Natural killer cell (primary cell): Measurements from ENCODE around the gene CTSH. TPM values are rescaled to one million over a fixed set of nuclear protein-coding genes. Genes with fewer than 3 reads are reported as not detected.
"Not testable (repeated sequence)": the region's sequence is repeated elsewhere in the genome, so short reads cannot be mapped to it uniquely, and the experiment has no call there.

Source experiments
- ATAC-seq, 3 donors: fragments of 150-1000 bp in 2 of 3; fragments of 200-7000 bp in 1 of 3; cut with Tn5 transposase; 1 replicate in 1 of 3; 2 replicates in 2 of 3; pipeline ENCODE4 v1.10.0; 2021; ENCODE audit warnings: mild to moderate bottlenecking in 2 of 3, moderate library complexity in 2 of 3
- DNase-seq, 2 donors: peaks; one replicate each; pipeline versions ENCODE4 v3.0.0 to v3.0.0-alpha.2; 2013 to 2021; ENCODE audit warnings: mixed read lengths in 1 of 2
- H3K27ac ChIP-seq: one replicate; pipeline ENCODE4 v1.5.1; 2013; ENCODE audit warnings: mild to moderate bottlenecking, low read length
- H3K27me3 ChIP-seq: one replicate; pipeline ENCODE4 v1.6.1; 2013; ENCODE audit warnings: low read length; ENCODE audit not compliant: control insufficient read depth, insufficient read depth
- H3K36me3 ChIP-seq: one replicate; pipeline ENCODE4 v1.6.1; 2013; ENCODE audit warnings: low read length; ENCODE audit not compliant: control insufficient read depth, insufficient read depth
- H3K4me1 ChIP-seq: one replicate; pipeline ENCODE4 v1.6.1; 2013; ENCODE audit warnings: low read length; ENCODE audit not compliant: control insufficient read depth, insufficient read depth
- H3K4me3 ChIP-seq: one replicate; pipeline ENCODE4 v1.5.1; 2013; ENCODE audit warnings: low read length
- H3K9me3 ChIP-seq: one replicate; pipeline ENCODE4 v1.6.1; 2013; ENCODE audit warnings: low read length; ENCODE audit not compliant: control insufficient read depth, insufficient read depth
- H3K27ac Mint-ChIP-seq, 2 donors: one replicate each; pipeline ENCODE4 v1.8.0; 2022; ENCODE audit warnings: mild to moderate bottlenecking in 2 of 2, mixed read lengths in 2 of 2, moderate library complexity in 1 of 2
- H3K27me3 Mint-ChIP-seq, 2 donors: one replicate each; pipeline ENCODE4 v1.8.0; 2022; ENCODE audit warnings: low read depth in 2 of 2, mixed read lengths in 2 of 2
- H3K36me3 Mint-ChIP-seq: one replicate; pipeline ENCODE4 v1.8.0; 2022; ENCODE audit warnings: mixed read lengths
- H3K4me1 Mint-ChIP-seq, 2 donors: one replicate each; pipeline ENCODE4 v1.8.0; 2022; ENCODE audit warnings: mixed read lengths in 2 of 2
- H3K4me3 Mint-ChIP-seq: one replicate; pipeline ENCODE4 v1.8.0; 2022; ENCODE audit warnings: mild to moderate bottlenecking, moderate library complexity, mixed read lengths
- H3K9me3 Mint-ChIP-seq, 2 donors: one replicate each; pipeline ENCODE4 v1.8.0; 2022; ENCODE audit warnings: mixed read lengths in 2 of 2
- WGBS: methylation state at CpG from one replicate; pipeline ENCODE4 v1.1.7; 2013; ENCODE audit warnings: missing lambda C conversion rate; ENCODE audit not compliant: insufficient coverage; 5-methylcytosine and 5-hydroxymethylcytosine counted together
- intact Hi-C: fragments of 100-400 bp; cut with micrococcal nuclease; formaldehyde crosslinking; loops from one replicate; pipeline ENCODE4 v1.14.2; 2022
- total RNA-seq, 4 donors: library from RNA; stranded (reverse); fragments of 120-200 nt in 1 of 4; gene quantifications; one replicate each; pipeline versions ENCODE4 v1.2.3 to v1.2.4, GENCODE V29; 2013 to 2022
- TF ChIP-seq, protein P1 (sequence below): fragments of 200-600 bp; IDR thresholded peaks from one replicate; pipeline ENCODE4 v1.8.0; 2022; ENCODE audit warnings: antibody characterized with exemption

Gene CTSH
- total RNA-seq, 3 donors from 2014 or later (not counting 1 experiment from before 2014, with no cell fraction given) = 8.8 to 18.1 (median 9.7) TPM

DNA sequence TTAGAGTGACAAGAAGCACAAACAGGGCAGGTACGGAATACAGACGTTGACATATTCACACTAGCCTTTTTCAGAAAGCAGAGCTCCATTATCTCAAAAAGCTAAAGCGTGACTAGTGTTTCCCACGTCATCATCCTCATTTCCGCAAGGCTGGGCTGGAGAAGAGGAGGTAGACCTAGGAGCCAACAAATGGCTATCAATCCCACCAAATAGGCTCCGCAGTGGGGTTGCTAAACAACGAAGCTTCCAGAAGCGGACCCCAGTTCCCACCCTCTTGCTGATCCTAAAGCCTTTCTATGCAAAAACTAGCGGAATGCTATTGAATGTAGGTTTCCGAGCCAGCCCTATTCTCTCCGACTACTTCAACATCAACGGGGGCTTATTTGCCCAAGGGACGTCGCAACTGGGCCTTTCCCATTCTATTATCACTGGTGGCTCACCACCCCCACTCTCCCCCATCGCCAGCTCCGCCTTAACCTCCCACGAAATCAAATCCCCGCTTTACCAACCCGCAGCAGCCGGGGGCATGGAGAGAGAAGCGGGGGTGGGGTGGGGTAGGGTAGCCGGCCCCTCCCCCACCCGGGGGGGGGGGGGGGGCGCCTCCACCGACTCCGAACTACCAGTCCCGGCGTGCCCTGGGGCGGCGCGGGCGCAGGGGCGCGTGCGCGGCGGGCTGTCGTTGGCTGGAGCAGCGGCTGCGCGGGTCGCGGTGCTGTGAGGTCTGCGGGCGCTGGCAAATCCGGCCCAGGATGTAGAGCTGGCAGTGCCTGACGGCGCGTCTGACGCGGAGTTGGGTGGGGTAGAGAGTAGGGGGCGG lies 72.5 kb downstream of the CTSH start, which contains the start of gene MORF4L1:
TSS of gene MORF4L1 (plus strand) at position 736 of the 817 bp plus-strand sequence. CDS start 128 bp downstream, outside the sequence.
- 15% methylated on average over 45 of the region's 52 CpGs for WGBS
- H3K4me1 Mint-ChIP-seq = peaks cover 32 to 33% of the 10 kb centered on the region in 2 donors
- Histone ChIP-seq H3K36me3 (no peaks in the 10 kb centered on the region), H3K27ac (peak within 1 kb of the TSS; percentile 98), H3K4me3 (peak within 1 kb of the TSS; percentile 92), H3K9me3 (no peaks in the 10 kb centered on the region), H3K4me1 (peaks cover 32% of the 10 kb centered on the region), H3K27me3 (no peaks in the 10 kb centered on the region)
- peak within 1 kb of the TSS; percentile 99 to 100 for H3K27ac Mint-ChIP-seq
- peak within 1 kb of the TSS; percentile 96 for H3K4me3 Mint-ChIP-seq
- H3K27me3 Mint-ChIP-seq = no peaks in the 10 kb centered on the region
- TF ChIP-seq, protein P1, sequence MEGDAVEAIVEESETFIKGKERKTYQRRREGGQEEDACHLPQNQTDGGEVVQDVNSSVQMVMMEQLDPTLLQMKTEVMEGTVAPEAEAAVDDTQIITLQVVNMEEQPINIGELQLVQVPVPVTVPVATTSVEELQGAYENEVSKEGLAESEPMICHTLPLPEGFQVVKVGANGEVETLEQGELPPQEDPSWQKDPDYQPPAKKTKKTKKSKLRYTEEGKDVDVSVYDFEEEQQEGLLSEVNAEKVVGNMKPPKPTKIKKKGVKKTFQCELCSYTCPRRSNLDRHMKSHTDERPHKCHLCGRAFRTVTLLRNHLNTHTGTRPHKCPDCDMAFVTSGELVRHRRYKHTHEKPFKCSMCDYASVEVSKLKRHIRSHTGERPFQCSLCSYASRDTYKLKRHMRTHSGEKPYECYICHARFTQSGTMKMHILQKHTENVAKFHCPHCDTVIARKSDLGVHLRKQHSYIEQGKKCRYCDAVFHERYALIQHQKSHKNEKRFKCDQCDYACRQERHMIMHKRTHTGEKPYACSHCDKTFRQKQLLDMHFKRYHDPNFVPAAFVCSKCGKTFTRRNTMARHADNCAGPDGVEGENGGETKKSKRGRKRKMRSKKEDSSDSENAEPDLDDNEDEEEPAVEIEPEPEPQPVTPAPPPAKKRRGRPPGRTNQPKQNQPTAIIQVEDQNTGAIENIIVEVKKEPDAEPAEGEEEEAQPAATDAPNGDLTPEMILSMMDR = no peak
- H3K36me3 Mint-ChIP-seq = peaks cover 6% of the 10 kb centered on the region
- DNase-seq = peak; percentile 96 to 98
- ATAC-seq = peak; percentile 76 to 91 (median 81)
- intact Hi-C loops = loop anchor here (2.0 kb wide), 1 partner anchor 332 kb away; the partner anchor contains the start of gene PSMA4
- no peaks in the 10 kb centered on the region for H3K9me3 Mint-ChIP-seq

DNA sequence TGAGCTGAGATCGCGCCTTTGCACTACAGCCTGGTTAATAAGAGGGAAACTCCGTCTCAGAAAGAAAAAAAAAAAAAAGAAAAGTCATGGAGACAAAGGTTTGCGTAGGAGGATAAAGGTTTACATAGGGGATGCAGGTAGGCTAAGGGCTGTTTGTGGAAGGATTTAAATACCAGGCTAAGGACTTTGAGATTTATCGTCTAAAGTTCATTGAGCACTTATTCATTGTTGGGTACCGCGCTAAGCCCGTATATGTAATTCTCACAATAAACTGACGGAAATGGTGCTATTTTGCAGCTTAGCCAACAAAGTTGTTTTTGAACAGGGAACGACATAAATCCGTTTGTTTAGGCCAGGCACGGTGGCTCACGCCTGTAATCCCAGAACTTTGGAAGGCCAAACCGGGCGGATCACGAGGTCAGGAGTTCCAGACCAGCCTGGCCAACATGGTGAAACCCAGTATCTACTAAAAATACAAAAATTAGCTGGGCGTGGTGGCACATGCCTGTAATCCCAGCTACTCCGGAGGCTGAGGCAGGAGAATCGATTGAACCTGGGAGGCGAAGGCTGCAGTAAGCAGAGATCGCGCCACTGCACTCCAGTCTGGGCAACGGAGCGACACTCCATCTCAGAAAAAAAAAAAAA lies 73.2 kb downstream of the CTSH start:
- H3K4me3 ChIP-seq, H3K36me3 ChIP-seq, H3K27me3 Mint-ChIP-seq, H3K9me3 Mint-ChIP-seq, H3K9me3 ChIP-seq, H3K27ac ChIP-seq, H3K27me3 ChIP-seq, ATAC-seq, DNase-seq, H3K36me3 Mint-ChIP-seq: not testable (repeated sequence)
- Mint-ChIP-seq H3K4me1 (peaks cover 30 to 31% of the 10 kb centered on the region in 2 donors), H3K4me3 (peak overlapping the region; percentile 74), H3K27ac (peak overlapping the region; percentile 99 to 100)
- peaks cover 25% of the 10 kb centered on the region for H3K4me1 ChIP-seq
- intact Hi-C loops = loop anchor here (2.0 kb wide), 1 partner anchor 331 kb away; the partner anchor contains the start of gene PSMA4
- 96% methylated on average over 22 of the region's 24 CpGs for WGBS

Other genes with a start within 250 kb of the CTSH start
- gene ADAMTS7, start 133.6 kb downstream of the CTSH start, total RNA-seq = under 1 TPM in 2 of 3 donors, not detected in 1; 0.10 to 0.16 TPM
- gene MORF4L1, start 72.2 kb downstream of the CTSH start, total RNA-seq = 100 to 1,000 TPM; 316 to 348 (median 329) TPM
- gene RASGRF1, start 145.7 kb upstream of the CTSH start, total RNA-seq = not detected